ENCODE results near the gene TTC5.
"Not testable (repeated sequence)": the region's sequence is repeated elsewhere in the genome, so short reads cannot be mapped to it uniquely, and the experiment has no call there.

Gene TTC5

GRCh38 chr14:20314026-20314425, 8.3 kb upstream of the TTC5 start:
- DNase-seq (ENCODE audit: extremely low spot score, insufficient read length, low read depth), result no peak
- no peak for FAIRE-seq

- FAIRE-seq, result no peak
- DNase-seq (ENCODE audit: extremely low spot score, insufficient read length, low read depth), result no peak
Observed at GRCh38 chr14:20306079-20306423, 300 bp upstream of the TTC5 start.

GRCh38 chr14:20302042-20302755, 3.6 kb downstream of the TTC5 start:
- DNase-seq (ENCODE audit: extremely low spot score, insufficient read length, low read depth), result no peak
- no peak for FAIRE-seq

- peak; percentile 84 for FAIRE-seq
Observed at GRCh38 chr14:20295067-20295466, 10.7 kb downstream of the TTC5 start.

GRCh38 chr14:20294636-20295035, 11.1 kb downstream of the TTC5 start:
- DNase-seq (ENCODE audit: extremely low spot score, insufficient read length, low read depth) (no peak), FAIRE-seq (no peak)

More at GRCh38 chr14:20295067-20295466, 10.7 kb downstream of the TTC5 start:
- peak; percentile 8 for DNase-seq (ENCODE audit: extremely low spot score, insufficient read length, low read depth)

GRCh38 chr14:20281998-20282397, 23.8 kb downstream of the TTC5 start:
- FAIRE-seq; DNase-seq (ENCODE audit: extremely low spot score, insufficient read length, low read depth): not testable (repeated sequence)

- not testable (repeated sequence) for DNase-seq (ENCODE audit: extremely low spot score, insufficient read length, low read depth); FAIRE-seq
Observed at GRCh38 chr14:20280265-20280664, 25.5 kb downstream of the TTC5 start.

GRCh38 chr14:20278414-20278813, 27.3 kb downstream of the TTC5 start:
- DNase-seq (ENCODE audit: extremely low spot score, insufficient read length, low read depth), result no peak
- FAIRE-seq, result no peak

- FAIRE-seq, result no peak
- DNase-seq (ENCODE audit: extremely low spot score, insufficient read length, low read depth), result no peak
Observed at GRCh38 chr14:20277409-20277808, 28.3 kb downstream of the TTC5 start.

- no peak for FAIRE-seq
- no peak for DNase-seq (ENCODE audit: extremely low spot score, insufficient read length, low read depth)
Observed at GRCh38 chr14:20274062-20274461, 31.7 kb downstream of the TTC5 start.

GRCh38 chr14:20264361-20264760, 41.4 kb downstream of the TTC5 start:
- FAIRE-seq; DNase-seq (ENCODE audit: extremely low spot score, insufficient read length, low read depth): not testable (repeated sequence)

- DNase-seq (ENCODE audit: extremely low spot score, insufficient read length, low read depth), result no peak
- FAIRE-seq, result no peak
Observed at GRCh38 chr14:20262642-20263128, 43.1 kb downstream of the TTC5 start.

GRCh38 chr14:20247646-20248246, 58.0 kb downstream of the TTC5 start:
- no peak for FAIRE-seq
- DNase-seq (ENCODE audit: extremely low spot score, insufficient read length, low read depth), result no peak

Data from GM18507 (cell line).